Neural progenitor cell (in vitro differentiated cells): ENCODE data around the gene AIPL1.

Source experiments
- CTCF ChIP-seq: fragments of 200-600 bp; sonication (generic); IDR thresholded peaks from 2 replicates; pipeline ENCODE4 v1.5.1; 2017; ENCODE audit warnings: antibody characterized with exemption, mild to moderate bottlenecking
- EZH2 ChIP-seq: fragments of 200-600 bp; sonication (generic); IDR thresholded peaks from 2 replicates; pipeline ENCODE4 v1.6.1; 2017; ENCODE audit warnings: antibody characterized with exemption, mild to moderate bottlenecking, moderate library complexity
- EZH2phosphoT487 ChIP-seq: fragments of 200-600 bp; sonication (generic); IDR thresholded peaks from 2 replicates; pipeline ENCODE4 v1.6.1; 2017; ENCODE audit warnings: antibody characterized with exemption

- TF ChIP-seq CTCF (no peak), EZH2phosphoT487 (no peak), EZH2 (no peak)
Measured at GRCh38 chr17:6476076-6476809, 41.3 kb upstream of the AIPL1 start.
